Right atrium auricular region (tissue), 2 donors: Measurements from ENCODE around the gene OTUB1. TPM values are rescaled to one million over a fixed set of nuclear protein-coding genes. Genes with fewer than 3 reads are reported as not detected.
"Not testable (repeated sequence)": the region's sequence is repeated elsewhere in the genome, so short reads cannot be mapped to it uniquely, and the experiment has no call there.

Experiments used
- DNase-seq: peaks from one replicate; pipeline ENCODE4 v3.0.0-alpha.2; 2019; ENCODE audit warnings: low spot score
- H3K27ac ChIP-seq, 2 donors: fragments of 200-600 bp; sonication (generic); 1 replicate in 1 of 2; 2 replicates in 1 of 2; pipeline ENCODE4 v1.5.1; 2016 to 2019
- H3K27me3 ChIP-seq, 2 donors: fragments of 200-600 bp; sonication (generic); one replicate each; pipeline versions ENCODE4 v1.5.1 to v1.6.0; 2017 to 2019
- H3K36me3 ChIP-seq: fragments of 200-600 bp; sonication (generic); one replicate; pipeline ENCODE4 v1.5.1; 2016
- H3K4me1 ChIP-seq, 2 donors: fragments of 200-600 bp; sonication (generic); one replicate each; pipeline versions ENCODE4 v1.5.1 to v1.6.0; 2017 to 2019
- H3K4me3 ChIP-seq, 2 donors: fragments of 200-600 bp; sonication (generic); 1 replicate in 1 of 2; 2 replicates in 1 of 2; pipeline ENCODE4 v1.5.1; 2017 to 2019; ENCODE audit warnings: mild to moderate bottlenecking in 1 of 2, moderate library complexity in 1 of 2
- H3K9me3 ChIP-seq, 2 donors: fragments of 200-600 bp; sonication (generic); one replicate each; pipeline ENCODE4 v1.5.1; 2019
- total RNA-seq, 2 donors: library from RNA; depleted of rRNA; stranded (reverse); fragments of >200 nt; gene quantifications; one replicate each; pipeline ENCODE4 v1.1.0, GENCODE V29; 2016
- TF ChIP-seq, protein P1 (sequence below), 2 donors: fragments of 200-600 bp; sonication (generic); IDR thresholded peaks; one replicate each; pipeline ENCODE4 v1.5.1; 2019; ENCODE audit warnings: antibody characterized with exemption in 2 of 2

OTUB1 gene
- total RNA-seq, 2 donors from 2014 or later, result 55.9 to 57.1 TPM

DNA sequence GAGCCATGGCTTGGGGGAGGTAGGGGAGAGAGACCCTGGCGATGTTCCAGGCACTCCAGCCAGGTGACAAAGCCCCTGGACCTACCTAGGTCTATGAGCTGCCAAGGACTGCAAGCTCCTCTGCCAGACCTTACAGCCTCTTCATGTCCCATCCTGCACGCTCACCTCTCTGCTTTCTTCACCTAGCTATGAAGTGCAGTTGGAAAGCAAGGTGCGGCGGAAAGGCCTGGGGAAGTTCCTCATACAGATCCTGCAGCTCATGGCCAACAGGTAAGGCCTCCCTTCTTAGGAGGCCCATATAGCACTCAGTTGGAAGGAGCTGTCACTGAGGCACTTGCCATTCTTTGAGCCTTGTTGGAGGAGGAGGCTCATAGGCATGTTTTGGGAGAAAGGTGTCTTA is 33.7 kb upstream of the OTUB1 start:
- no peak overlapping the region for H3K4me3 ChIP-seq
- no peaks in the 10 kb centered on the region for H3K9me3 ChIP-seq
- TF ChIP-seq, protein P1, sequence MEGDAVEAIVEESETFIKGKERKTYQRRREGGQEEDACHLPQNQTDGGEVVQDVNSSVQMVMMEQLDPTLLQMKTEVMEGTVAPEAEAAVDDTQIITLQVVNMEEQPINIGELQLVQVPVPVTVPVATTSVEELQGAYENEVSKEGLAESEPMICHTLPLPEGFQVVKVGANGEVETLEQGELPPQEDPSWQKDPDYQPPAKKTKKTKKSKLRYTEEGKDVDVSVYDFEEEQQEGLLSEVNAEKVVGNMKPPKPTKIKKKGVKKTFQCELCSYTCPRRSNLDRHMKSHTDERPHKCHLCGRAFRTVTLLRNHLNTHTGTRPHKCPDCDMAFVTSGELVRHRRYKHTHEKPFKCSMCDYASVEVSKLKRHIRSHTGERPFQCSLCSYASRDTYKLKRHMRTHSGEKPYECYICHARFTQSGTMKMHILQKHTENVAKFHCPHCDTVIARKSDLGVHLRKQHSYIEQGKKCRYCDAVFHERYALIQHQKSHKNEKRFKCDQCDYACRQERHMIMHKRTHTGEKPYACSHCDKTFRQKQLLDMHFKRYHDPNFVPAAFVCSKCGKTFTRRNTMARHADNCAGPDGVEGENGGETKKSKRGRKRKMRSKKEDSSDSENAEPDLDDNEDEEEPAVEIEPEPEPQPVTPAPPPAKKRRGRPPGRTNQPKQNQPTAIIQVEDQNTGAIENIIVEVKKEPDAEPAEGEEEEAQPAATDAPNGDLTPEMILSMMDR (IDR thresholded peaks at IDR 0.05), result no peak
- DNase-seq, result no peak
- H3K27me3 ChIP-seq, result no peaks in the 10 kb centered on the region
- H3K27ac ChIP-seq, result no peak overlapping the region
- H3K4me1 ChIP-seq, result no peaks in the 10 kb centered on the region
- peaks cover 64% of the 10 kb centered on the region for H3K36me3 ChIP-seq

DNA sequence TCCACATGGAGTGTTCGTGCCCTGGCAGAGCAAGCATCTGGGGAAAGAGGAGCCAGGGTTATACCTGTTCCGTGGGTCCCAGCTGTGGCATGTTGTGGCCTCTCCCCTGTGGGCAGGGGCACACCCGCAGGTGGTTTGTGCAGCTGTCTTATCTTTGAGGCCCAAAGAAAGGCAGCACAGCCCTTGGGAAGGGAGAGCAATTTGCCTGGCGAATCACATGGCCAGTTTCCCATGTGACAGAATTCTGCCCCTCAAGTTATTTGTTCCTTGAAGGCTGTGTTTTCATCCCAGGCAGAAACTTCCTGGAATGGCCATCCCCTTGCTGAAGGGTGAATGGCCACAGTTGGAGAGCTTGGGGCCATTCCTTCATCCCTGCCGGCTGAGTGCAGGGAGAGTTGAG is 28.2 kb upstream of the OTUB1 start:
- no peak for DNase-seq
- H3K4me1 ChIP-seq, result no peaks in the 10 kb centered on the region
- no peaks in the 10 kb centered on the region for H3K9me3 ChIP-seq
- TF ChIP-seq, protein P1 (IDR thresholded peaks at IDR 0.05), result no peak
- H3K36me3 ChIP-seq, result peaks cover 35% of the 10 kb centered on the region
- no peaks in the 10 kb centered on the region for H3K27me3 ChIP-seq
- no peak overlapping the region for H3K4me3 ChIP-seq
- H3K27ac ChIP-seq, result no peak overlapping the region

DNA sequence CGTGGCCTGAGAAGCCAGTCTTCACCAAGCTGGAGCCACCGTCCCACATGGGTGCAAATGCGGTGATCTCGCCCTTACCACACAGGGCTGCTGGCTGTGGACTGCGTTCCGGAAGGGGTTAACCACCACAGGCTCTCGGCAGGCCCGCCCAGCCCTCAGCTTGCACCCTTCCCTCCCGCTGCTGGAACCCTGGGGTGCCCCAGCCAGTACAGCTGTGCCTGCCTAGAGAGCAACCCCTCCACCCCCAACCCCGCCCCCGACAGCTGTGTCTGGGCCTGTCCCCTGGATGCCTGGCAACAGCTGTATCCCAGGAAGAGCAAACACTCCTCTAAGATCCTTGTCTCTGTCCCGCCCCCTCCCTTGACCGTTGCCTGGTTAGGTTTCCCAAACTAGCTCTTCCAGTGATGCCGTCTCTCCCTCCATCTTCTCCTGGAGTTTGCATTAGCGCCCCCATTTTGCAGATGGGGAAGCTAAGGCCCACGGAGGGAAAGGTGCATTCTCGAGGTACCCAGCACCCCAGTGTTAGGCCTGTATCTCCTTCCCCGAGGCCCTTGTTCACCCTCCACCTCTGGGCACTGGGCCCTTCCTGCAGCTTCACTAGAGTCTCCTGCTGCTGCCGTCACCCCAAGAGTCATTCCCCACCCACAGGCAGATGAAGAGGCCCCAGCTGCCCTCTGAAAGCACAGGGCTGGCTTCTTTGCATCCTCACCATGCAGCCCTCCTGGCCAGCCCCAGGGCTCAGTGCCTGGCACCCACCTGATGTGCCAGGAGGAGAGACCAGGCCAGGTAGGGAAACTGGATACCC is 24.4 kb upstream of the OTUB1 start:
- no peak for DNase-seq
- H3K27me3 ChIP-seq, result no peaks in the 10 kb centered on the region
- no peaks in the 10 kb centered on the region for H3K4me1 ChIP-seq

DNA sequence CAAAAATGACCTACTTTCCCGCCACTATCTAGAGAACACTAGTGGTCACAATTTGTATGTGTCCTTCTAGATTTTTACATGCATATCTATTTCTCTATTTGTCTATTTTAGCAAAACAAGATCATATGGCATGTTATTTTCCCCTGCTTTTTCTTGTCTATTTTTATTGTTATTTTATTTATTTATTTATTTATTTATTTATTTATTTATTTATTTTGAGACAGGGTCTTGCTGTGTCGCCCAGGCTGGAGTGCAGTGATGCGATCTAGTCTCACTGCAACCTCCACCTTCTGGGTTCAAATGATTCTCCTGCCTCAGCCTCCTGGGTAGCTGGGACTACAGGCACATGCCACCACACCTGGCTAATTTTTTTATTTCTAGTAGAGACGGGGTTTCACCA is 22.3 kb upstream of the OTUB1 start:
- H3K27ac ChIP-seq, DNase-seq, H3K27me3 ChIP-seq, H3K4me3 ChIP-seq, H3K4me1 ChIP-seq, H3K36me3 ChIP-seq, H3K9me3 ChIP-seq: not testable (repeated sequence)

More for the DNA sequence above, 24.4 kb upstream of the OTUB1 start:
- TF ChIP-seq, protein P1 (IDR thresholded peaks at IDR 0.05), result no peak
- H3K27ac ChIP-seq, result no peak overlapping the region
- H3K4me3 ChIP-seq, result no peak overlapping the region
- H3K9me3 ChIP-seq, result no peaks in the 10 kb centered on the region
- no peaks in the 10 kb centered on the region for H3K36me3 ChIP-seq

DNA sequence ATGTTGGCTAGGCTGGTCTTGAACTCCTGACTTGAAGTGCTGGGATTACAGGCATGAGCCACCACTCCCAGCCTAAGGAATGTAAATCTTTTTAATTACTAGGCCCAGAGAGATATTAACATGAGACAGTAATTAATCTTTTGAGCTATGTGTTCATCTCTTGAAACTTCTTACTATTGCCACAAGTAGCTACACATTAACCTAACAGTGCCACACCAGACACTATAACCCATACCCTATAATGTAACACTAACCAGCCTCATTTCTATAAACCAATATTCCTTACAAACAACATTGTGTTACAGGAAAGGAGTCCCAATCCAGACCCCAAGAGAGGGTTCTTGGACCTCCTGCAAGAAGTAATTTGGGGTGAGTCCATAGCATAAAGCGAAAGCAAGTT is 19.8 kb upstream of the OTUB1 start:
- TF ChIP-seq, protein P1 (IDR thresholded peaks at IDR 0.05), result no peak
- H3K4me3 ChIP-seq, result no peak overlapping the region
- H3K9me3 ChIP-seq, result no peaks in the 10 kb centered on the region
- H3K4me1 ChIP-seq, result no peaks in the 10 kb centered on the region
- DNase-seq, result no peak
- H3K27me3 ChIP-seq, result no peaks in the 10 kb centered on the region
- no peak overlapping the region for H3K27ac ChIP-seq
- no peaks in the 10 kb centered on the region for H3K36me3 ChIP-seq

DNA sequence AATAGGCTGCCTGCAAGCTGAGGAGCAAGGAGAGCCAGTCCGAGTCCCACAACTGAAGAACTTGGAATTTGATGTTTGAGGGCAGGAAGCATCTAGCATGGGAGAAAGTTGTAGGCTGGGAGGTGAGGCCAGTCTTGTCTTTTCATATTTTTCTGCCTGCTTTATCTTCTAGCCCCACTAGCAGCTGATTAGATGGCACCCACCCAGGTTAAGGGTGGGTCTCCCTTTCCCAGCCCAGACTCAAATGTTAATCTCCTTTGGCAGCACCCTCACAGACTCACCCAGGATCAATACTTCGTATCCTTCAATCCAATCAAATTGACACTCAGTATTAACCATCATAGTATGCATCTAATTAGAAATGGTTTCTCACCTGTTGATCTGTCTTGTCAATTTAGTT is 16.8 kb upstream of the OTUB1 start:
- TF ChIP-seq, protein P1 (IDR thresholded peaks at IDR 0.05), result no peak
- no peaks in the 10 kb centered on the region for H3K9me3 ChIP-seq
- H3K4me1 ChIP-seq, result peaks cover 0 to 5% of the 10 kb centered on the region in 2 donors
- no peak for DNase-seq
- no peak overlapping the region for H3K27ac ChIP-seq
- H3K27me3 ChIP-seq, result no peaks in the 10 kb centered on the region
- H3K36me3 ChIP-seq, result no peaks in the 10 kb centered on the region
- H3K4me3 ChIP-seq, result no peak overlapping the region
